ENCODE results near the gene FAM20A. TPM values are rescaled to one million over a fixed set of nuclear protein-coding genes. Genes with fewer than 3 reads are reported as not detected.

The FAM20A gene
- total RNA-seq: 2.9 TPM
- long read RNA-seq, transcript FAM20A-205 (11 exons, 2,955 nt): major isoform, 5 of 14 reads
- long read RNA-seq, partial matches to known transcripts: 2 of 14 reads
- long read RNA-seq, other reads (novel, unspliced or antisense): 7 of 14 reads

DNA sequence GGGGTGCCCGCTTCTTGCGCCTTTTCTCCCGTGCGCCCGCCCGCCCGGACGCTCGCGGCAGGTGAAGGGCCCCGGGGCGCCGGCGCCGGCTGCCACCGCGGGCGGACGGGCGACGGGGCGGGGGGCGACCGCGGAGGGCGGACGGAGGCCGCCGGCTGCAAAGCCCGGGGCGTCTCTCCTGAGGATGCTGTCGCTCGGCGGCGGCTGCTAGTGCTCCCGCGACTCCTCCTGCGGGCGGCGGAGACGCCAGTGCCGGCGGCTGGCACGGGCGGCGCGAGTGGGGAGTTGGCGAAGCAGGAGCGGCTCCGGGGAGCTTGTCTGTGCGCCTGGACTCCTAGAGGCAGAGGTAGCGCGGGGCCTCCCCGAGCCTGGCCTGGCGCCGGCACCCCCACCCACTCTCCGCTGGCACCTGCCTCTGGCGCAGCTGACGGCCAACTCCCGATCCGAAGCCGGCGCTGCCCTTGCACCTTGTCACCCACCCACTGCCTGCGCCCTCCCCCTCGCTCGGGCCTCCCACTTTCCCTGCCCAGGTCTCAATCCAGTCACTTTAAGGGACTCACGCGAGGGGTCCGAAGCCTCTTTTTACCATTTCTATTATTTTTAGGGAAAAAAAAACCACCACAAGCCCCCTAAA lies at the start of gene FAM20A:
Gene FAM20A (minus strand): TSS at position 437 of the 634 bp plus-strand sequence. CDS start 701 bp downstream, outside the sequence.
- Histone ChIP-seq H3K9me3 (replicated peaks) (no peaks in the 10 kb centered on the region), H3K4me3 (peak within 1 kb of the TSS; percentile 83), H3K27me3 (ENCODE audit: low read depth) (peaks cover 25% of the 10 kb centered on the region), H3K27ac (replicated peaks) (peak within 1 kb of the TSS; percentile 79), H3K4me1 (peaks cover 47% of the 10 kb centered on the region), H3K36me3 (no peaks in the 10 kb centered on the region)
- intact Hi-C loops (cut with micrococcal nuclease): no loop called here
- TF ChIP-seq, protein P1, sequence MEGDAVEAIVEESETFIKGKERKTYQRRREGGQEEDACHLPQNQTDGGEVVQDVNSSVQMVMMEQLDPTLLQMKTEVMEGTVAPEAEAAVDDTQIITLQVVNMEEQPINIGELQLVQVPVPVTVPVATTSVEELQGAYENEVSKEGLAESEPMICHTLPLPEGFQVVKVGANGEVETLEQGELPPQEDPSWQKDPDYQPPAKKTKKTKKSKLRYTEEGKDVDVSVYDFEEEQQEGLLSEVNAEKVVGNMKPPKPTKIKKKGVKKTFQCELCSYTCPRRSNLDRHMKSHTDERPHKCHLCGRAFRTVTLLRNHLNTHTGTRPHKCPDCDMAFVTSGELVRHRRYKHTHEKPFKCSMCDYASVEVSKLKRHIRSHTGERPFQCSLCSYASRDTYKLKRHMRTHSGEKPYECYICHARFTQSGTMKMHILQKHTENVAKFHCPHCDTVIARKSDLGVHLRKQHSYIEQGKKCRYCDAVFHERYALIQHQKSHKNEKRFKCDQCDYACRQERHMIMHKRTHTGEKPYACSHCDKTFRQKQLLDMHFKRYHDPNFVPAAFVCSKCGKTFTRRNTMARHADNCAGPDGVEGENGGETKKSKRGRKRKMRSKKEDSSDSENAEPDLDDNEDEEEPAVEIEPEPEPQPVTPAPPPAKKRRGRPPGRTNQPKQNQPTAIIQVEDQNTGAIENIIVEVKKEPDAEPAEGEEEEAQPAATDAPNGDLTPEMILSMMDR (IDR thresholded peaks at IDR 0.05; ENCODE audit: borderline replicate concordance): no peak
- peak; percentile 58 for DNase-seq

DNA sequence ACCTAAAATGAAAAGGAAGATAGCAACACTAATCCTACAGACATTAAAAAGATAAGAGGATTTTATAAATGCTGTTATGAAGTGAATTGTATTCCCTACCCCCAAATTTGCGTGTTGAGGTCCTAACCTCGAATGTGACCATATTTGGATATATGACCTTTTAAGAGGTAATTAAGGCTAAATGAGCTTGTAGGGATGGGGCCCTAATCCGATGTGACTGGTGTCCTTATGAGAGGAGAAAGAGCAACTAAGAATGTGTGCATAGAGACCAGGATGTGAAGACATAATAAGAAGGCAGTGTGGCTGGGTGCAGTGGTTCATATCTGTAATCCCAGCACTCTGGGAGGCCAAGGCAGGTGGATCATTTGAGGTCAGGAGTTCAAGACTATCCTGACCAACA lies 48.2 kb upstream of the FAM20A start:
- no peaks in the 10 kb centered on the region for H3K27me3 ChIP-seq (ENCODE audit: low read depth)
- H3K36me3 ChIP-seq: no peaks in the 10 kb centered on the region
- no peak overlapping the region for H3K27ac ChIP-seq (replicated peaks)
- peaks cover 9% of the 10 kb centered on the region for H3K9me3 ChIP-seq (replicated peaks)
- TF ChIP-seq, protein P1 (IDR thresholded peaks at IDR 0.05; ENCODE audit: borderline replicate concordance): no peak
- no peak overlapping the region for H3K4me3 ChIP-seq
- no peaks in the 10 kb centered on the region for H3K4me1 ChIP-seq
- DNase-seq: no peak
- intact Hi-C loops (cut with micrococcal nuclease): no loop called here

DNA sequence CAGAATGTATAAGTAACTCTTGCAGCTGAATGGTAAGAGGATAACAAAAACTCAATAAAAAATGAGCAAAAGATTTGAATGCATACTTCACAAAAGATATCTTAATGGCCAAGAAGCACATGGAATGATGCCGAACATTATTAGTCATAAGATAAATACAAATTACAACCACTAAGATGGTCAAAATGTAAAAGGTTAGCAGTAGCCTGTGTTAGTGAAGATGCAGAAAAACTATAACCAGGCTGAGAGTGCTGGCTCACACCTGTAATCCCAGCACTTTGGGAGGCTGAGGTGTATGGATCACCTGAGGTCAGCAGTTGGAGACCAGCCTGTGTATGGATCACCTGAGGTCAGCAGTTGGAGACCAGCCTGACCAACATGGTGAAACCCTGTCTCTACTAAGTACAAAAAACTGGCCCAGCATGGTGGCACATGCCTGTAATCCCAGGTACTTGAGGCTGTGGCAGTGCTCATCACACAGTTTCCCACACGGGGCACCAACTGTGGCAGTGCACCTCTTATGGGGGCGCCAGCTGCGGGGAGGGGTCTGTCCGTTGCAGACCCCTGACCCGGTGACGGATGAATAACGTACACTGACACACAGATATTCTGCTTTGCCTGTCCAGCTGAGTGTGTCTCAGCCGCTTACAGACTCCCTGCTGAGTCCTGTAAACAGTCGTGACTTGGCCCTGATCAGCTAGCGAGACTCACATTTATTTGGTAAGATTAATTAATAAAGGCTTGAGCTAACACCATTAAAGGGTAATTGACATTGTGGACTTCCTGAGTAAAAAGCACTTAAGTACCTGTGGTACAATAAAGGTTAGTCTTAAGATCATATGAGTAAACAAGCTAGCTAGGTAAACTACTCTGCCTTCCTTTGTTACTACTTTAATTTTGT lies 45.7 kb upstream of the FAM20A start:
- no peaks in the 10 kb centered on the region for H3K36me3 ChIP-seq
- peaks cover 8% of the 10 kb centered on the region for H3K27me3 ChIP-seq (ENCODE audit: low read depth)
- DNase-seq: no peak
- H3K27ac ChIP-seq (replicated peaks): no peak overlapping the region
- H3K9me3 ChIP-seq (replicated peaks): peaks cover 9% of the 10 kb centered on the region
- TF ChIP-seq, protein P1 (IDR thresholded peaks at IDR 0.05; ENCODE audit: borderline replicate concordance): no peak
- no peak overlapping the region for H3K4me3 ChIP-seq
- no peaks in the 10 kb centered on the region for H3K4me1 ChIP-seq
- intact Hi-C loops (cut with micrococcal nuclease): no loop called here

DNA sequence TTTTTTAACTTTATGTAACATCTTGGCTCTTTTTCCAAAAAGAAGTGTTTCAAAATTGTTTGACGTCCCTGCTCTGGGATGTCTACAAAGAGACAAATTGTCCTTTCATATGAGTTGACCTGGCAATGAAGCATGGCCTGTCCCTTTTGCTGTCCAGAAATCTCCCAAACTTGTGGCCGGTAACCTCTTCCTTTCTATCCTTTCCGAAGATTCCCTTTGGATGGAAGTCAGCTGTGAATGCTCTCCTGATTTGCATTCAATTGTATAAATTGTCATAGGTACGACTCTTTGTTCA lies 40.9 kb upstream of the FAM20A start:
- Histone ChIP-seq H3K9me3 (replicated peaks) (no peaks in the 10 kb centered on the region), H3K27ac (replicated peaks) (peak overlapping the region; percentile 7), H3K36me3 (no peaks in the 10 kb centered on the region), H3K27me3 (ENCODE audit: low read depth) (peaks cover 8% of the 10 kb centered on the region), H3K4me3 (no peak overlapping the region), H3K4me1 (peaks cover 4% of the 10 kb centered on the region)
- no peak for DNase-seq
- intact Hi-C loops (cut with micrococcal nuclease): no loop called here
- TF ChIP-seq, protein P1 (IDR thresholded peaks at IDR 0.05; ENCODE audit: borderline replicate concordance): no peak

DNA sequence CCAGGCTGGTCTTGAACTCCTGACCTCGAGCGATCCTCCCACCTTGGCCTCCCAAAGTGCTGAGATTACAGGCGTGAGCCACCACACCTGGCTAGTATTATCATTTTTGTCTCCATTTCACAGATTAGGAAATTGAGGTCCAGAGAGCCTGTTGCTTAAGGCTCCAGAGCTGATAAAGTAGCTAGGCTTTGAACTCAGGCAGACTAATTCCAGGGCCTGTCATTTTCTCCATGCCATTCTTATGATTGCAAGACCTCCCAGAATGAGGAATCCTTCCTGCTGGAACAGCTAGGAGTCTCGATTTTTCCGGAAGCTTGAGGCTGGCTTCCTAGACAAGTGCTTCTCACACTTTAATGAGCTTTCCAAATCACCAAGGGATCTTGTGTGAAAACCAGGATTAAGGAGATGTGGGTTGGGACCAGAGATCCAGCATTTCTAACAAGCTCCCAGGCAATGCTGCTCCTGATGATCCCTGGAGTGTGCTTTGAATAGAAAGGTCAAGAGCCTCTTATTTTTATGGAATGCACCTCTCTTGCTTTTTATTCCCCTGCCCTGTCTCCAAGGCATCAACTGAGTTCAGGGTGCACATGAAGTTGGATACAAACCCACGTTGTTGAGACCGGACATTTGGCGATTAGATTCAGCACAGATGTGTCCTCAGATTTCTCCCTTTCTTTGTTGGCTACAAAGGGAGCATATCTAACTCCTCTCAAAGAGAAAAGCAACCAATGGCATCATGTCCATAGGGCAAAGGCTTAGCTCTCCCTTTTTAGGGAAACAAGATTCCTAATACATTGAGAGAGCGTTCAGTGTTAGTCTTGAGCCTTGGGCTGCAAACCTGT lies 40.3 kb upstream of the FAM20A start:
- TF ChIP-seq, protein P1 (IDR thresholded peaks at IDR 0.05; ENCODE audit: borderline replicate concordance): no peak
- peak overlapping the region; percentile 7 for H3K27ac ChIP-seq (replicated peaks)

More for the DNA sequence above, 40.3 kb upstream of the FAM20A start:
- no peak for DNase-seq
- no peak overlapping the region for H3K4me3 ChIP-seq
- intact Hi-C loops (cut with micrococcal nuclease): no loop called here
- H3K27me3 ChIP-seq (ENCODE audit: low read depth): peaks cover 8% of the 10 kb centered on the region
- H3K36me3 ChIP-seq: no peaks in the 10 kb centered on the region
- H3K4me1 ChIP-seq: peaks cover 4% of the 10 kb centered on the region
- H3K9me3 ChIP-seq (replicated peaks): no peaks in the 10 kb centered on the region
